ENCODE measurements around the gene ARSG.
"Not testable (repeated sequence)": the region's sequence is repeated elsewhere in the genome, so short reads cannot be mapped to it uniquely, and the experiment has no call there.

The ARSG gene

GRCh38 chr17:68403122-68403521, 111.8 kb downstream of the ARSG start (continued):
- TF ChIP-seq HIC1 (tag by site-specific recombination; IDR thresholded peaks at IDR 0.05) (no peak), ZNF548 (tag by site-specific recombination; IDR thresholded peaks at IDR 0.05) (no peak)

- H3K27ac ChIP-seq (ENCODE audit: extremely low read depth, low read depth, low read length); H3K4me3 ChIP-seq (ENCODE audit: low read depth, low read length); H3K4me1 ChIP-seq (ENCODE audit: control insufficient read depth, insufficient read depth, low read length); POLR2A ChIA-PET; H3K9me3 ChIP-seq (ENCODE audit: control insufficient read depth, insufficient read depth, low read depth, low read length); H3K36me3 ChIP-seq (ENCODE audit: control insufficient read depth in 2 of 2, insufficient read depth in 1 of 2, low read length in 2 of 2); CTCF ChIA-PET: not testable (repeated sequence)
- TF ChIP-seq ZNF280D (tag by site-specific recombination; IDR thresholded peaks at IDR 0.05) (0 out of 2 replicates have a peak, but pooled peaks have one; percentile 23), ZNF580 (tag by site-specific recombination; IDR thresholded peaks at IDR 0.05) (0 out of 2 replicates have a peak, but pooled peaks have one; percentile 35), ZNF146 (tag by site-specific recombination; IDR thresholded peaks at IDR 0.05) (peak; percentile 96)
Observed at GRCh38 chr17:68403837-68404236, 112.5 kb downstream of the ARSG start.

- H3K4me3 ChIP-seq (ENCODE audit: low read depth, low read length); H3K4me1 ChIP-seq (ENCODE audit: control insufficient read depth, insufficient read depth, low read length); H3K27ac ChIP-seq (ENCODE audit: extremely low read depth, low read depth, low read length); H3K36me3 ChIP-seq (ENCODE audit: control insufficient read depth in 2 of 2, insufficient read depth in 1 of 2, low read length in 2 of 2); H3K9me3 ChIP-seq (ENCODE audit: control insufficient read depth, insufficient read depth, low read depth, low read length): not testable (repeated sequence)
- POLR2A ChIA-PET, result interaction anchor here (0.6 kb wide), 1 partner anchor 17 kb away, joined by 3 read pairs; no protein-coding TSS in a partner anchor
- CTCF ChIA-PET, result interaction anchor here (0.7 to 1.3 kb wide), 4 partner anchors 9 to 780 kb away, joined by 4 to 7 read pairs (median 6); no protein-coding TSS in a partner anchor
Observed at GRCh38 chr17:68407656-68408055, 116.4 kb downstream of the ARSG start.

GRCh38 chr17:68413597-68414560, 122.6 kb downstream of the ARSG start:
- H3K4me1 ChIP-seq (ENCODE audit: control insufficient read depth, insufficient read depth, low read length); H3K27ac ChIP-seq (ENCODE audit: extremely low read depth, low read depth, low read length); H3K9me3 ChIP-seq (ENCODE audit: control insufficient read depth, insufficient read depth, low read depth, low read length); POLR2A ChIA-PET; H3K36me3 ChIP-seq (ENCODE audit: control insufficient read depth in 2 of 2, insufficient read depth in 1 of 2, low read length in 2 of 2): not testable (repeated sequence)
- CTCF ChIA-PET, result interaction anchor here (1.1 to 4.5 kb wide), 3 partner anchors 22 to 166 kb away, joined by 3 to 13 read pairs (median 4); partner anchors contain the start of gene AMZ2
- H3K4me3 ChIP-seq (ENCODE audit: low read depth, low read length), result peak overlapping the region; percentile 38
- TF ChIP-seq ZNF366 (tag by site-specific recombination; conservative IDR thresholded peaks at IDR 0.05) (0 out of 2 replicates have a peak, but pooled peaks have one; percentile 36), ZEB2 (tag by site-specific recombination; IDR thresholded peaks at IDR 0.05) (peak; percentile 65), ZNF211 (tag by site-specific recombination; IDR thresholded peaks at IDR 0.05; ENCODE audit: low read depth) (0 out of 2 replicates have a peak, but pooled peaks have one; percentile 48), ZFHX2 (tag by site-specific recombination; conservative IDR thresholded peaks at IDR 0.05) (peak; percentile 67), KLF17 (tag by site-specific recombination; IDR thresholded peaks at IDR 0.05) (peak; percentile 57; the same call in 1 of the 2 replicates), SP3 (tag by site-specific recombination; IDR thresholded peaks at IDR 0.05) (peak; percentile 24; the same call in 1 of the 2 replicates), ZNF639 (tag by site-specific recombination; IDR thresholded peaks at IDR 0.05) (peak; percentile 27; the same call in 1 of the 2 replicates), ZBTB20 (tag by site-specific recombination; IDR thresholded peaks at IDR 0.05) (peak; percentile 62), ZBTB17 (tag by site-specific recombination; IDR thresholded peaks at IDR 0.05) (peak; percentile 85), EGR2 (tag by site-specific recombination; IDR thresholded peaks at IDR 0.05; ENCODE audit: low read depth) (peak; percentile 67), ZNF335 (tag by site-specific recombination; conservative IDR thresholded peaks at IDR 0.05) (peak; percentile 94), ZNF561 (tag by site-specific recombination; IDR thresholded peaks at IDR 0.05; ENCODE audit: borderline replicate concordance) (0 out of 2 replicates have a peak, but pooled peaks have one; percentile 42), ZNF600 (tag by site-specific recombination; IDR thresholded peaks at IDR 0.05) (peak; percentile 50; the same call in 1 of the 2 replicates), SP2 (tag by site-specific recombination; IDR thresholded peaks at IDR 0.05) (0 out of 2 replicates have a peak, but pooled peaks have one; percentile 5)
